Spleen (tissue), 11 donors: ENCODE results near the gene NAA80. TPM values are rescaled to one million over a fixed set of nuclear protein-coding genes. Genes with fewer than 3 reads are reported as not detected.

ENCODE experiments used
- DNase-seq: peaks from one replicate; pipeline ENCODE4 v3.0.0-alpha.2; 2020
- H3K27ac ChIP-seq, 8 donors: fragments of 200-600 bp; sonication (generic) in 7 of 8; 1 replicate in 4 of 8; 2 replicates in 4 of 8; pipeline versions ENCODE4 v1.5.0 to v1.8.0; 2016 to 2021; ENCODE audit warnings: inconsistent platforms in 4 of 8, mild to moderate bottlenecking in 4 of 8, moderate library complexity in 1 of 8
- H3K27me3 ChIP-seq, 7 donors: fragments of 200-600 bp; sonication (generic) in 6 of 7; replicated peaks in 1 of 7; 1 replicate in 4 of 7; 2 replicates in 3 of 7; pipeline versions ENCODE4 v1.5.0 to v1.8.0; 2016 to 2021; ENCODE audit warnings: inconsistent platforms in 3 of 7, mild to moderate bottlenecking in 1 of 7
- H3K36me3 ChIP-seq, 6 donors: fragments of 200-600 bp; sonication (generic) in 5 of 6; 1 replicate in 4 of 6; 2 replicates in 2 of 6; pipeline versions ENCODE4 v1.5.0 to v1.8.0; 2016 to 2021; ENCODE audit warnings: inconsistent platforms in 2 of 6
- H3K4me1 ChIP-seq, 6 donors: fragments of 200-600 bp; sonication (generic) in 5 of 6; 1 replicate in 3 of 6; 2 replicates in 3 of 6; pipeline versions ENCODE4 v1.5.0 to v1.8.0; 2016 to 2021; ENCODE audit warnings: inconsistent platforms in 3 of 6
- H3K4me3 ChIP-seq, 8 donors: fragments of 200-600 bp; sonication (generic) in 7 of 8; 1 replicate in 4 of 8; 2 replicates in 4 of 8; pipeline versions ENCODE4 v1.5.0 to v1.8.0; 2016 to 2021; ENCODE audit warnings: inconsistent platforms in 4 of 8, mild to moderate bottlenecking in 4 of 8, moderate library complexity in 2 of 8
- H3K9me3 ChIP-seq, 8 donors: fragments of 200-600 bp; sonication (generic) in 7 of 8; 1 replicate in 4 of 8; 2 replicates in 4 of 8; pipeline versions ENCODE4 v1.5.0 to v1.8.0; 2016 to 2021; ENCODE audit warnings: inconsistent platforms in 4 of 8
- CTCF ChIP-seq, 11 experiments: fragments of 200-600 bp in 7 of 11; fragments of 450-650 bp in 4 of 11; sonication (generic) in 4 of 11; IDR thresholded peaks in 8 of 11; conservative IDR thresholded peaks in 3 of 11; 1 replicate in 7 of 11; 2 replicates in 4 of 11; pipeline versions ENCODE4 v1.4.0 to v1.8.0; 2016 to 2021; ENCODE audit warnings: antibody characterized with exemption in 11 of 11, inconsistent platforms in 4 of 11, mild to moderate bottlenecking in 1 of 11
- POLR2A ChIP-seq, 3 donors: fragments of 450-650 bp; IDR thresholded peaks; one replicate each; pipeline ENCODE4 v1.5.1; 2017; ENCODE audit warnings: antibody characterized with exemption in 3 of 3, mild to moderate bottlenecking in 1 of 3
- POLR2AphosphoS5 ChIP-seq, 3 donors: sonication (generic); formaldehyde crosslinking; IDR thresholded peaks; one replicate each; pipeline ENCODE4 v1.5.1; 2017; ENCODE audit warnings: antibody characterized with exemption in 3 of 3
- WGBS, 5 donors: extraction: QIAGEN DNeasy Blood & Tissue Kit in 3 of 5; methylation state at CpG; one replicate each; pipeline versions ENCODE4 v1.1.5 to v1.1.7; 2013 to 2018; 5-methylcytosine and 5-hydroxymethylcytosine counted together
- intact Hi-C: fragments of 100-400 bp; cut with DNase I; formaldehyde crosslinking; loops from one replicate; pipeline ENCODE4 v1.15.0; 2023; ENCODE audit warnings: low total_unique reads
- polyA plus RNA-seq, 3 donors: library from polyadenylated mRNA; stranded (reverse); fragments of 200-250 nt; gene quantifications; one replicate each; pipeline ENCODE4 v1.2.1, GENCODE V29; 2013
- total RNA-seq, 7 donors: library from RNA; depleted of rRNA in 3 of 7; stranded (reverse); fragments of >200 nt in 3 of 7; fragmentation: NEBNext Ultra II Directional in 4 of 7; extraction: Animal tissue kit (Norgen Biotek cat#: 25700) in 4 of 7; gene quantifications; one replicate each; pipeline versions ENCODE4 v1.1.0 to v1.2.1, GENCODE V29; 2016 to 2021
- donor health status: healthy with polysubstance abuse.
- donor health status: DM: no; HTN: no; CAD: no; lungs with moderate emphysema.
- donor health status: DM: no; HTN: no; CAD: no.
- donor health status: Bipolar disorder and iron deficiency.
- donor health status: healthy.
- donor health status: DM: no; HTN: no; CAD: no.
- donor health status: DM: yes; HTN: yes; CAD: no.

Gene NAA80
- total and polyA plus RNA-seq, 10 donors, result 7.8 to 15.5 (median 12.8) TPM

- intact Hi-C loops, result no loop called here
- no peak for DNase-seq
- no peaks in the 10 kb centered on the region for H3K9me3 ChIP-seq
- peak overlapping the region in 7 of 8 donors; percentile 2 to 84 (median 74) for H3K27ac ChIP-seq
- H3K4me3 ChIP-seq, result no peak overlapping the region
- H3K4me1 ChIP-seq, result peaks cover 5 to 70% (median 32%) of the 10 kb centered on the region in 6 donors
- WGBS, 5 donors, result 33 to 79% (median 52%) methylated on average over 1 of the region's 1 CpG
- TF ChIP-seq POLR2A (IDR thresholded peaks at IDR 0.05), result no peak
- no peak for TF ChIP-seq CTCF (IDR thresholded peaks at IDR 0.05 in 8 of 11, conservative IDR thresholded peaks at IDR 0.05 in 3 of 11)
- no peak for TF ChIP-seq POLR2AphosphoS5 (IDR thresholded peaks at IDR 0.05)
- peaks cover 0 to 24% (median 0%) of the 10 kb centered on the region in 7 donors for H3K27me3 ChIP-seq
- H3K36me3 ChIP-seq, result no peaks in the 10 kb centered on the region
Measured at GRCh38 chr3:50265571-50265970, 33.6 kb downstream of the NAA80 start.

- intact Hi-C loops, result no loop called here
- no peaks in the 10 kb centered on the region for H3K9me3 ChIP-seq
- no peaks in the 10 kb centered on the region for H3K36me3 ChIP-seq
- peaks cover 7 to 75% (median 37%) of the 10 kb centered on the region in 6 donors for H3K4me1 ChIP-seq
- 72 to 88% (median 82%) methylated on average over 5 to 7 of the region's 7 CpGs for WGBS, 5 donors
- TF ChIP-seq POLR2A (IDR thresholded peaks at IDR 0.05) (no peak), CTCF (IDR thresholded peaks at IDR 0.05 in 8 of 11, conservative IDR thresholded peaks at IDR 0.05 in 3 of 11) (no peak), POLR2AphosphoS5 (IDR thresholded peaks at IDR 0.05) (no peak)
- H3K4me3 ChIP-seq, result no peak overlapping the region
- peaks cover 0 to 24% (median 0%) of the 10 kb centered on the region in 7 donors for H3K27me3 ChIP-seq
- H3K27ac ChIP-seq, result peak overlapping the region in 7 of 8 donors; percentile 2 to 84 (median 74)
- no peak for DNase-seq
Measured at GRCh38 chr3:50264964-50265485, 34.2 kb downstream of the NAA80 start.

GRCh38 chr3:50264383-50264963 lies 34.7 kb downstream of the NAA80 start:
- no peak for TF ChIP-seq POLR2A (IDR thresholded peaks at IDR 0.05)
- TF ChIP-seq POLR2AphosphoS5 (IDR thresholded peaks at IDR 0.05), result peak in 2 of 3 donors; percentile 21 to 29
- TF ChIP-seq CTCF (IDR thresholded peaks at IDR 0.05 in 8 of 11, conservative IDR thresholded peaks at IDR 0.05 in 3 of 11), result no peak
- Histone ChIP-seq H3K36me3 (peaks cover 0 to 2% (median under 1%) of the 10 kb centered on the region in 6 donors), H3K27ac (peak overlapping the region in 7 of 8 donors; percentile 9 to 84 (median 74)), H3K4me1 (peaks cover 11 to 80% (median 40%) of the 10 kb centered on the region in 6 donors), H3K27me3 (peaks cover 0 to 24% (median 0%) of the 10 kb centered on the region in 7 donors), H3K9me3 (no peaks in the 10 kb centered on the region), H3K4me3 (no peak overlapping the region)
- intact Hi-C loops, result no loop called here
- DNase-seq, result no peak
- 59 to 79% (median 64%) methylated on average over 4 to 7 of the region's 7 CpGs for WGBS, 5 donors
